Colonic mucosa (tissue), 4 donors: Measurements from ENCODE around the gene PPP1R13B. TPM values are rescaled to one million over a fixed set of nuclear protein-coding genes. Genes with fewer than 3 reads are reported as not detected.

Experiments used
- DNase-seq: peaks from one replicate; pipeline ENCODE4 v3.0.0-alpha.2; 2020
- H3K27ac ChIP-seq: fragments of 200-600 bp; one replicate; pipeline ENCODE4 v1.8.0; 2021
- H3K27me3 ChIP-seq: fragments of 200-600 bp; one replicate; pipeline ENCODE4 v1.8.0; 2021
- H3K36me3 ChIP-seq: fragments of 200-600 bp; one replicate; pipeline ENCODE4 v1.8.0; 2021
- H3K4me1 ChIP-seq: fragments of 200-600 bp; one replicate; pipeline ENCODE4 v1.8.0; 2021; ENCODE audit warnings: mild to moderate bottlenecking
- H3K4me3 ChIP-seq: fragments of 200-600 bp; one replicate; pipeline ENCODE4 v1.8.0; 2021
- H3K9ac ChIP-seq, 2 donors: one replicate each; pipeline ENCODE4 v1.7.0; 2013; ENCODE audit warnings: control low read depth in 2 of 2, low read depth in 2 of 2, low read length in 2 of 2
- H3K9me3 ChIP-seq: fragments of 200-600 bp; one replicate; pipeline ENCODE4 v1.8.0; 2021
- intact Hi-C: fragments of 100-400 bp; cut with DNase I; formaldehyde crosslinking; loops from one replicate; pipeline ENCODE4 v1.14.1; 2022
- total RNA-seq, 2 donors: library from RNA; stranded (reverse); fragmentation: NEBNext Ultra II Directional in 1 of 2; extraction: Animal tissue kit (Norgen Biotek cat#: 25700) in 1 of 2; gene quantifications; one replicate each; pipeline ENCODE4 v1.2.1, GENCODE V29; 2021
- TF ChIP-seq, protein P1 (sequence below): fragments of 200-600 bp; IDR thresholded peaks from one replicate; pipeline ENCODE4 v1.8.0; 2022; ENCODE audit warnings: antibody characterized with exemption, mild to moderate bottlenecking
- donor health status: healthy.
- donor health status: DM: no; HTN: no; CAD: no.
- donor health status: DM: no; HTN: no; CAD: no.

PPP1R13B gene
- total RNA-seq, 2 donors from 2014 or later = 41.1 to 48.3 TPM

DNA sequence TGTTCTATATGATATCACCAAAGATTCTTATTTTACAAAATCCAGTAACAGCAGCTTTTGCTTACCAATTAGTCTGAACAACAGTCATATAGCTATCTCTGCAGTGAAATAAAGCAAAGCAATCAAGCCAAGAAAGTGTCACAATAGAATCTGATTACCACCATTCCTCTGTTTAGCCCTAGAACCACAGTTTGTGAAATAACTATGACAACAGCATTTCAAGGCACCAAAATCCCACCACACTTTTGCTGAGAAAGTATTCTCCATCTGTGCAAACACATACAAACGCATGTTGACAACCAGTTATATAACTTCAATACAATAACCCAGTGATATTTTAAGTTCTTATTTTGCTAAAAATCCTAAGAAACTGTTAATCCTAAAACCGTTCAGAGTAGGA lies 7.4 kb downstream of the PPP1R13B start:
- Histone ChIP-seq H3K27ac (no peak overlapping the region), H3K9me3 (no peaks in the 10 kb centered on the region), H3K36me3 (no peaks in the 10 kb centered on the region), H3K9ac (no peak overlapping the region), H3K27me3 (no peaks in the 10 kb centered on the region), H3K4me3 (no peak overlapping the region), H3K4me1 (no peaks in the 10 kb centered on the region)
- TF ChIP-seq, protein P1, sequence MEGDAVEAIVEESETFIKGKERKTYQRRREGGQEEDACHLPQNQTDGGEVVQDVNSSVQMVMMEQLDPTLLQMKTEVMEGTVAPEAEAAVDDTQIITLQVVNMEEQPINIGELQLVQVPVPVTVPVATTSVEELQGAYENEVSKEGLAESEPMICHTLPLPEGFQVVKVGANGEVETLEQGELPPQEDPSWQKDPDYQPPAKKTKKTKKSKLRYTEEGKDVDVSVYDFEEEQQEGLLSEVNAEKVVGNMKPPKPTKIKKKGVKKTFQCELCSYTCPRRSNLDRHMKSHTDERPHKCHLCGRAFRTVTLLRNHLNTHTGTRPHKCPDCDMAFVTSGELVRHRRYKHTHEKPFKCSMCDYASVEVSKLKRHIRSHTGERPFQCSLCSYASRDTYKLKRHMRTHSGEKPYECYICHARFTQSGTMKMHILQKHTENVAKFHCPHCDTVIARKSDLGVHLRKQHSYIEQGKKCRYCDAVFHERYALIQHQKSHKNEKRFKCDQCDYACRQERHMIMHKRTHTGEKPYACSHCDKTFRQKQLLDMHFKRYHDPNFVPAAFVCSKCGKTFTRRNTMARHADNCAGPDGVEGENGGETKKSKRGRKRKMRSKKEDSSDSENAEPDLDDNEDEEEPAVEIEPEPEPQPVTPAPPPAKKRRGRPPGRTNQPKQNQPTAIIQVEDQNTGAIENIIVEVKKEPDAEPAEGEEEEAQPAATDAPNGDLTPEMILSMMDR = no peak
- intact Hi-C loops = no loop called here
- no peak for DNase-seq

DNA sequence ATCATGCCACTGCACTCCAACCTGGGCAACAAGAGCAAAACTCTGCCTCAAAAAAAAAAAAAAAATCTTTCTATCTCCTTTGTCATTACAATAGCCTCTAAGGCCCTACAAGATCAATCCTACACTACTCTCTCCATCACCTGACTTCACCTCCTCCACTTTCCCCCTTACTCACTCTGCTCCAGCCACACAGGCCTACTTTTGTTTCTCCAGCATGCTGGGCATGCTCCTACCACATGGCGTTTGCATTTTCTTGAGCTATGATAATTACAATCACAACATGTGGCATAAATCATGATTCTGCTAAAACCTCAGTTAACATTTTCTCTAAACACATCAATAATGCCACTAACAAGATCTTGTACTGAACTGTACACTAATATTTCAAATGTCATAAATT lies 7.8 kb downstream of the PPP1R13B start:
- TF ChIP-seq, protein P1 = no peak
- H3K27ac ChIP-seq = no peak overlapping the region
- intact Hi-C loops = no loop called here
- H3K36me3 ChIP-seq = no peaks in the 10 kb centered on the region
- no peaks in the 10 kb centered on the region for H3K9me3 ChIP-seq
- no peak overlapping the region for H3K4me3 ChIP-seq
- H3K27me3 ChIP-seq = no peaks in the 10 kb centered on the region
- H3K4me1 ChIP-seq = no peaks in the 10 kb centered on the region
- no peak overlapping the region for H3K9ac ChIP-seq
- no peak for DNase-seq

DNA sequence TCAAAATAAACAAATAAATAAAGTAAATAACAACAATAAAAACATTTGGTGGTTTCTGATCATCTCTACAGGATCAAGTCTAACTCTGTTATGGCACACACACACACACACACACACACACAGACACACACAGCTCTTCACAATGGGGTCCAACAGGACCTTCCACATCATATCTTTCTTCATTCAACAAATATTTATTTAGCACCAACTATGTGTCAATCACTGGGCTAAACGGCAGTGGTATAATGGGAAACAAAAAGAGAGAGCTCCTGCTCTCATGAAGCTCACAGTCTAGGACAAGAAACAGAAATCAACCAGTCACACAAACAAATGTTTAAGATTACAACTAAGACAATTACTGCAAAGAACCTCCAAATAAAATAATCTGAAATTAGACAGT lies 9.3 kb downstream of the PPP1R13B start:
- intact Hi-C loops = no loop called here
- no peaks in the 10 kb centered on the region for H3K27me3 ChIP-seq
- H3K4me1 ChIP-seq = no peaks in the 10 kb centered on the region
- DNase-seq = no peak
- TF ChIP-seq, protein P1 = no peak
- H3K4me3 ChIP-seq = no peak overlapping the region
- H3K27ac ChIP-seq = no peak overlapping the region
- no peaks in the 10 kb centered on the region for H3K36me3 ChIP-seq
- H3K9me3 ChIP-seq = no peaks in the 10 kb centered on the region
- H3K9ac ChIP-seq = no peak overlapping the region

DNA sequence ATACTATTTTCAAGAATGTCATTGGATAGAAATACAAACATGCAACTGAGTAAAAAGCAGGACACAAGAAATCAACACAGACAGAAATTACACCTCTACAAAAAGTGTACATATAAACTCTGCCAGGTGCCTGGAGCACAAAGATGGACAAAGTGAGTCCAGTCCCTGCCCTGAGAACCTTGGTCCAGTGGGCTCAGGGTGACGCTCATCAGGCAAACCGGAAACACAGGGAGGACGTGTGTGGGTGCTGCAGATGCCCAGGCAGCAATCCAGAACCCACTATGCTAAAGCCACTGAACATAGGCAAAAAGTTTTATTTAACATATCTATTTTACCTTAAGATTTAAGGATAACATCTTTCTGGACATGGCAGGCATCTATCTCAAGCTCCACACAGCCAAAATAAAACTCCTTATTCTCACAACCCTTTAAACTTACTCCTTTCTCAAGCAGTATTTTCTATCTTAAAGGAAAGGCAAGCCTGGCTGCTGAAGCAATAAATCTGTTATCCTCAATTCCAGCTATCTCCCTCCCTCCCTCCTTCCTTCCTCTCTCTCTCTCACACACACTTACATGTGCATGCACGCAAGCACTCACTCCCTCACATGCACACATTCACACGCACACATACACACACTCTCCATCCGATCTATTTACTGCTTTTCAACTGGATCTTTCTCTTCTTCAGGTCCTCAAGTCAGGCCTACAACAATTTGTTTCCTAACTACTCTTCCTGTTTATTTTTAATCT lies 10.2 kb downstream of the PPP1R13B start:
- Histone ChIP-seq H3K4me3 (no peak overlapping the region), H3K9ac (no peak overlapping the region), H3K36me3 (no peaks in the 10 kb centered on the region), H3K27ac (no peak overlapping the region), H3K9me3 (no peaks in the 10 kb centered on the region), H3K4me1 (no peaks in the 10 kb centered on the region), H3K27me3 (no peaks in the 10 kb centered on the region)
- no peak for DNase-seq
- TF ChIP-seq, protein P1 = no peak
- intact Hi-C loops = no loop called here

DNA sequence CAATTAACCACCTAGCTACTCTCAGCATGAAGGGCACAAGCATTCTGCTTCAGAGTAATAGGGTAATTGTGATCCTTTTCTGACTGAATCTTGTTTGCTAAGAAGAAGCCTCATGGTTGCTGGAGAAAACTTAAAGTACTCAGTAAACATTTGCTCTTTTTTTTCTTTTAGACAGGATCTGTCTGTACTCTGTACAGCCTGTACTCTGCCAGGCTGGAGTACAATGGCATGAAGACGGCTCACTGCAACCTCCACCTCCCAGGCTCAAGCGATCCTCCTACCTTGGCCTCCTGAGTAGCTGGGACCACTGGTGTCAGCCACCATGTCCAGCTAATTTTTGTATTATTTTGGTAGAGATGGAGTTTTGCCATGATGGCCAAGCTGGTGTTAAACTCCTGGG lies 12.4 kb downstream of the PPP1R13B start:
- no peak overlapping the region for H3K27ac ChIP-seq
- intact Hi-C loops = no loop called here
- no peak overlapping the region for H3K9ac ChIP-seq
- TF ChIP-seq, protein P1 = no peak
- no peaks in the 10 kb centered on the region for H3K9me3 ChIP-seq
- no peak for DNase-seq
- no peaks in the 10 kb centered on the region for H3K4me1 ChIP-seq
- H3K27me3 ChIP-seq = no peaks in the 10 kb centered on the region
- no peak overlapping the region for H3K4me3 ChIP-seq
- H3K36me3 ChIP-seq = no peaks in the 10 kb centered on the region
